GM23338 (cell line): ENCODE results near the gene GLRX2. TPM values are rescaled to one million over a fixed set of nuclear protein-coding genes. Genes with fewer than 3 reads are reported as not detected.

Experiments used
- ATAC-seq: fragments of 200-7000 bp; cut with Tn5 transposase; 3 replicates; pipeline ENCODE4 v1.9.1; 2020
- DNase-seq: peaks from one replicate; pipeline ENCODE4 v3.0.0-alpha.2; 2015; ENCODE audit warnings: low spot score
- H2AFZ ChIP-seq: fragments of 200-600 bp; sonication (generic); 2 replicates; pipeline ENCODE4 v1.8.0; 2016; ENCODE audit warnings: antibody characterized with exemption, mild to moderate bottlenecking, moderate library complexity
- H3F3A ChIP-seq: fragments of 200-600 bp; sonication (generic); replicated peaks from 2 replicates; pipeline ENCODE4 v1.8.0; 2017; ENCODE audit warnings: antibody characterized with exemption, mixed run types, low read depth
- H3K27ac ChIP-seq: fragments of 200-600 bp; sonication (generic); 2 replicates; pipeline ENCODE4 v1.6.1; 2016; ENCODE audit warnings: low read depth
- H3K27me3 ChIP-seq: fragments of 200-600 bp; sonication (generic); 2 replicates; pipeline ENCODE4 v1.8.0; 2016; ENCODE audit warnings: mild to moderate bottlenecking, mixed run types, moderate library complexity; ENCODE audit not compliant: insufficient read depth
- H3K36me3 ChIP-seq: fragments of 200-600 bp; sonication (generic); 2 replicates; pipeline ENCODE4 v1.8.0; 2016; ENCODE audit warnings: mild to moderate bottlenecking; ENCODE audit not compliant: insufficient read depth
- H3K4me1 ChIP-seq: fragments of 200-600 bp; sonication (generic); 2 replicates; pipeline ENCODE4 v1.8.0; 2016; ENCODE audit warnings: mild to moderate bottlenecking, moderate library complexity; ENCODE audit not compliant: insufficient read depth
- H3K4me2 ChIP-seq: fragments of 200-600 bp; sonication (generic); 2 replicates; pipeline ENCODE4 v1.7.1; 2017; ENCODE audit warnings: mixed run types
- H3K4me3 ChIP-seq: fragments of 200-600 bp; sonication (generic); 2 replicates; pipeline ENCODE4 v1.6.1; 2016; ENCODE audit warnings: mixed run types
- H3K79me2 ChIP-seq: fragments of 200-600 bp; sonication (generic); replicated peaks from 2 replicates; pipeline ENCODE4 v1.8.0; 2017; ENCODE audit warnings: mild to moderate bottlenecking; ENCODE audit not compliant: insufficient read depth
- H3K9me2 ChIP-seq: fragments of 200-600 bp; sonication (generic); 2 replicates; pipeline ENCODE4 v1.8.0; 2017; ENCODE audit not compliant: insufficient read depth
- H4K20me1 ChIP-seq: fragments of 200-600 bp; sonication (generic); replicated peaks from 2 replicates; pipeline ENCODE4 v1.8.0; 2017; ENCODE audit warnings: mild to moderate bottlenecking; ENCODE audit not compliant: insufficient read depth
- H3K27ac Mint-ChIP-seq: 2 replicates; pipeline ENCODE4 v1.8.0; 2020; ENCODE audit warnings: inconsistent platforms, mild to moderate bottlenecking, moderate library complexity, mixed read lengths
- H3K27me3 Mint-ChIP-seq: 3 replicates; pipeline ENCODE4 v1.8.0; 2022; ENCODE audit warnings: low read depth, mild to moderate bottlenecking, moderate library complexity, mixed read lengths, inconsistent platforms; ENCODE audit not compliant: insufficient read depth, poor library complexity
- H3K36me3 Mint-ChIP-seq: 3 replicates; pipeline ENCODE4 v1.8.0; 2021; ENCODE audit warnings: low read depth, mild to moderate bottlenecking, inconsistent platforms, moderate library complexity, mixed read lengths
- H3K4me1 Mint-ChIP-seq: 3 replicates; pipeline ENCODE4 v1.8.0; 2020; ENCODE audit warnings: mild to moderate bottlenecking, inconsistent platforms, mixed read lengths
- H3K4me3 Mint-ChIP-seq: 3 replicates; pipeline ENCODE4 v1.8.0; 2021; ENCODE audit warnings: moderate library complexity, mild to moderate bottlenecking, inconsistent platforms, mixed read lengths
- H3K9me3 Mint-ChIP-seq: 3 replicates; pipeline ENCODE4 v1.8.0; 2020; ENCODE audit warnings: moderate library complexity, mild to moderate bottlenecking, inconsistent platforms, mixed read lengths
- CTCF ChIP-seq, 2 experiments: fragments of 200-600 bp in 1 of 2; sonication (generic) in 1 of 2; conservative IDR thresholded peaks; 2 replicates each; pipeline versions ENCODE4 v1.5.1 to v1.6.1; 2016 to 2017; ENCODE audit warnings: antibody characterized with exemption in 2 of 2, low read depth in 2 of 2, mild to moderate bottlenecking in 2 of 2, moderate library complexity in 1 of 2
- EZH2phosphoT487 ChIP-seq: fragments of 200-600 bp; sonication (generic); IDR thresholded peaks from one replicate; pipeline ENCODE4 v1.8.1; 2018; ENCODE audit warnings: antibody characterized with exemption; ENCODE audit not compliant: unreplicated experiment
- STAT1 ChIP-seq: IDR thresholded peaks from one replicate; pipeline ENCODE4 v1.6.1; 2016; ENCODE audit warnings: antibody characterized with exemption; ENCODE audit not compliant: unreplicated experiment
- ZNF462 ChIP-seq: fragments of 250-450 bp; sonication (Bioruptor Pico); IDR thresholded peaks from 2 replicates; pipeline ENCODE4 v1.5.0; 2020; ENCODE audit warnings: mild to moderate bottlenecking, moderate library complexity
- polyA plus RNA-seq: library from polyadenylated mRNA; unstranded; fragments of >200 nt; fragmentation: Nextera tagmentation; extraction: Ambion mirVana; gene quantifications from 2 replicates; pipeline ENCODE4 v1.2.1, GENCODE V29; 2016
- total RNA-seq: library from RNA; depleted of rRNA; stranded (reverse); fragments of >200 nt; shearing (Covaris generic); gene quantifications from 2 replicates; pipeline ENCODE4 v1.2.3, GENCODE V29; 2014

The GLRX2 gene
- total and polyA plus RNA-seq, 2 experiments from 2014 or later: 7.7 to 28.3 TPM

DNA sequence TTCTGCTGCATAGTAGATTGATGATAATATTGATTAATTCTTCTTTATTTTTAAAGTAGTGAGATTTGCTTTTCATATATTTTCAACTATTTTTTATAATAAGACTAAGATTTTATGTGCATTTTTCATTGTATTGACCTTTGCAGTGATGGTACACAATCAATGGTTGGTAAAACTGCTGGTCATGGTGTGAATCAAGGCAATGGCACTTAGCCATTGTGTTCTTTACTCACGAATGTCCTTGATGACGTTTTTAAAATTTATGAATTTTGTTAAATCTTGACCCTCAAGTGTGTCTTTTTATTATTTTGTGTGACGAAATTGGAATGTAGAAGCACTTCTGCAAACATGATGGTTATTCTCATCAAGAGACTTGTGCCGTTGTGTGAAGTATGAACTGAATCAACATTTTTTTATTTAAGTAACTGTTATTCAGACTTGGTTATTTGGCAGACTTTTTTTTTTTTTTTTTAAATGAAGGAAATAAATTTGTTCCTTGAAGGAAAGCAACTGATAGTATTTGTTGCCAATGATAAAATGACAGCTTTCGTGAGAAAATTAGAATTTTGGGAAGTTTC lies 39.2 kb upstream of the GLRX2 start:
- H3F3A ChIP-seq: no peaks in the 10 kb centered on the region
- H2AFZ ChIP-seq: no peak overlapping the region
- H3K4me1 Mint-ChIP-seq: peaks cover 20% of the 10 kb centered on the region; the same call in 2 of the 3 replicates
- H3K4me2 ChIP-seq: no peak overlapping the region
- no peaks in the 10 kb centered on the region for H3K27me3 Mint-ChIP-seq
- no peak overlapping the region for H3K4me3 Mint-ChIP-seq
- no peaks in the 10 kb centered on the region for H3K27me3 ChIP-seq
- DNase-seq: no peak
- peaks cover 19% of the 10 kb centered on the region; the same call in 1 of the 2 replicates for H3K79me2 ChIP-seq
- no peak overlapping the region for H3K27ac Mint-ChIP-seq
- no peak for ATAC-seq
- TF ChIP-seq ZNF462 (CRISPR knock-in tag): no peak
- H3K4me1 ChIP-seq: peaks cover 4% of the 10 kb centered on the region
- no peaks in the 10 kb centered on the region for H3K9me3 Mint-ChIP-seq
- peaks cover 8% of the 10 kb centered on the region; the same call in 1 of the 2 replicates for H3K36me3 ChIP-seq
- H3K36me3 Mint-ChIP-seq: peaks cover 43% of the 10 kb centered on the region
- H3K4me3 ChIP-seq: no peak overlapping the region
- no peak overlapping the region for H3K27ac ChIP-seq
- H3K9me2 ChIP-seq: no peaks in the 10 kb centered on the region
- H4K20me1 ChIP-seq: peaks cover 3% of the 10 kb centered on the region

DNA sequence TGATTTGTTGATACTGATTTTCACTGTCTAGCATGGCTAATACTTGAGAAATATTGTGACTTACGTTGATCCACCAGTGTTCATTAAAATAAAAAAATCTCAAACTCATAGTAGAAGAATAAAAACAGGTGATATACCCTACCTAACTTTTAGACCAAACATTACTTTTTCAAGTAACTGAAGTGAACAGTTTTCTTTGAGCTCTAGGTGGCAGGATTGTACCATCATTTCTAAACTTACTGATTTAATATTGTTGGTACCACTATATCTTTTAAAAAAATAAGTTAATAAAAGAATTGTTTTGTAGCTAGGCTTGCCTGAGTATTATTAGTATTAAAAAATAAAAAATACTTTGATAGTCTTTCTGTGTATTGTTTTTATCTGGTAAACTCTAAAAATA lies 38.1 kb upstream of the GLRX2 start:
- Histone ChIP-seq H4K20me1 (peaks cover 3% of the 10 kb centered on the region), H3K36me3 (peaks cover 13% of the 10 kb centered on the region; the same call in 1 of the 2 replicates), H2AFZ (no peak overlapping the region), H3K27ac (no peak overlapping the region), H3K4me3 (no peak overlapping the region), H3K4me1 (peaks cover 4% of the 10 kb centered on the region), H3K4me2 (no peak overlapping the region), H3K9me2 (no peaks in the 10 kb centered on the region), H3K79me2 (peaks cover 20% of the 10 kb centered on the region; the same call in 1 of the 2 replicates), H3F3A (no peaks in the 10 kb centered on the region), H3K27me3 (no peaks in the 10 kb centered on the region)
- Mint-ChIP-seq H3K27me3 (no peaks in the 10 kb centered on the region), H3K4me3 (no peak overlapping the region), H3K36me3 (peaks cover 53% of the 10 kb centered on the region), H3K9me3 (no peaks in the 10 kb centered on the region), H3K27ac (no peak overlapping the region), H3K4me1 (peaks cover 20% of the 10 kb centered on the region; the same call in 2 of the 3 replicates)
- TF ChIP-seq EZH2phosphoT487 (no peak), STAT1 (no peak), CTCF (conservative IDR thresholded peaks at IDR 0.05; ENCODE audit: low read depth in 2 of 2) (peak in 1 of 2 experiments; percentile 49; a peak in 3 of 4 replicates)
- no peak for DNase-seq
- ATAC-seq: no peak
